HepG2 (cell line): ENCODE measurements around the gene NARF. TPM values are rescaled to one million over a fixed set of nuclear protein-coding genes. Genes with fewer than 3 reads are reported as not detected.

ENCODE experiments used
- ATAC-seq: fragments of 200-7000 bp; cut with Tn5 transposase; 3 replicates; pipeline ENCODE4 v1.9.1; 2020; ENCODE audit warnings: mild to moderate bottlenecking, moderate library complexity
- BruUV-seq: library from RNA; stranded (reverse); fragments of 400-500 nt; replicated peaks from 2 replicates; lab custom pipeline; 2021; lab: Mats Ljungman, UMichigan
- CTCF ChIA-PET: fragments of 300-600 bp; formaldehyde crosslinking; extraction: SDS; loops from one replicate; lab custom pipeline; 2021; ENCODE audit warnings: low total read pairs, inconsistent platforms, low intra/inter-chr PET ratio; lab: Yijun Ruan, JAX
- POLR2A ChIA-PET: fragments of 350-600 bp; sonication (Branson Sonifier 250); formaldehyde crosslinking; loops from one replicate; lab custom pipeline; 2020; ENCODE audit warnings: antibody characterized with exemption, inconsistent platforms; lab: Yijun Ruan, JAX
- DNase-seq: peaks from one replicate; pipeline ENCODE4 v3.0.0-alpha.2; 2015; ENCODE audit warnings: low spot score
- FAIRE-seq: peaks from 3 replicates; lab custom pipeline; 2011; peaks lifted over from hg19 to GRCh38; lab: Jason Lieb, UNC
- H2AFZ ChIP-seq: one replicate; pipeline ENCODE4 v1.6.1; 2011; ENCODE audit warnings: low read length, inconsistent platforms
- H3K27ac ChIP-seq: fragments of 300-600 bp; 3 replicates; pipeline ENCODE4 v1.8.0; 2011; ENCODE audit warnings: mixed run types, mild to moderate bottlenecking, mixed read lengths, low read length, inconsistent platforms; ENCODE audit not compliant: insufficient read depth; ENCODE audit errors: extremely low read length
- H3K27me3 ChIP-seq, 2 experiments: fragments of 200-600 bp in 1 of 2; 2 replicates in 1 of 2; 3 replicates in 1 of 2; pipeline versions ENCODE4 v1.6.0 to v1.8.0; 2011; ENCODE audit warnings: low read length in 2 of 2, mild to moderate bottlenecking in 2 of 2, moderate library complexity in 2 of 2, inconsistent platforms in 1 of 2; ENCODE audit not compliant: insufficient read depth in 2 of 2, control insufficient read depth in 1 of 2
- H3K36me3 ChIP-seq, 2 experiments: fragments of 200-600 bp in 1 of 2; replicated peaks in 1 of 2; 2 replicates in 1 of 2; 3 replicates in 1 of 2; pipeline versions ENCODE4 v1.5.1 to v1.8.0; 2011; ENCODE audit warnings: low read length in 2 of 2, inconsistent platforms in 1 of 2; ENCODE audit not compliant: insufficient read depth in 2 of 2, control insufficient read depth in 1 of 2
- H3K4me1 ChIP-seq: 2 replicates; pipeline ENCODE4 v1.5.1; 2012; ENCODE audit warnings: low read length, inconsistent platforms; ENCODE audit not compliant: insufficient read depth
- H3K4me2 ChIP-seq: 2 replicates; pipeline ENCODE4 v1.6.0; 2011; ENCODE audit warnings: low read depth, low read length, inconsistent platforms
- H3K4me3 ChIP-seq, 3 experiments: fragments of 200-600 bp in 1 of 3; sonication (generic), shearing (Covaris generic) in 1 of 3; replicated peaks in 1 of 3; 2 replicates each; pipeline ENCODE4 v1.5.1; 2011 to 2016; ENCODE audit warnings: low read length in 3 of 3, inconsistent platforms in 2 of 3, low read depth in 2 of 3, mild to moderate bottlenecking in 2 of 3, control low read depth in 1 of 3, mixed read lengths in 1 of 3; ENCODE audit not compliant: insufficient read depth in 1 of 3
- H3K79me2 ChIP-seq: one replicate; pipeline ENCODE4 v1.6.1; 2011; ENCODE audit warnings: low read length, inconsistent platforms; ENCODE audit not compliant: insufficient read depth
- H3K9ac ChIP-seq: 2 replicates; pipeline ENCODE4 v1.6.0; 2011; ENCODE audit warnings: mild to moderate bottlenecking, low read depth, low read length, inconsistent platforms; ENCODE audit not compliant: insufficient read depth
- H3K9me3 ChIP-seq: 2 replicates; pipeline ENCODE4 v1.5.1; 2012; ENCODE audit warnings: mild to moderate bottlenecking, low read length
- H4K20me1 ChIP-seq: 2 replicates; pipeline ENCODE4 v1.6.0; 2011; ENCODE audit warnings: inconsistent platforms, mild to moderate bottlenecking, low read length, moderate library complexity; ENCODE audit not compliant: insufficient read depth
- AGO2 ChIP-seq: fragments of 200-400 bp; formaldehyde crosslinking; optimal IDR thresholded peaks from 2 replicates; pipeline ENCODE3; 2017; ENCODE audit warnings: mild to moderate bottlenecking, low read depth, low read length, moderate library complexity
- ARHGAP35 ChIP-seq: sonication (generic); formaldehyde crosslinking; IDR thresholded peaks from 2 replicates; pipeline ENCODE4 v1.9.0; 2022; ENCODE audit warnings: mild to moderate bottlenecking, inconsistent platforms, moderate library complexity, missing genetic modification reagents, borderline replicate concordance
- ATRX ChIP-seq: sonication (generic); formaldehyde crosslinking; IDR thresholded peaks from 2 replicates; pipeline ENCODE4 v1.4.0; 2020; ENCODE audit warnings: missing genetic modification reagents, borderline replicate concordance
- GATA4 ChIP-seq: sonication (generic); IDR thresholded peaks from 2 replicates; pipeline ENCODE4 v1.6.1; 2016; ENCODE audit warnings: antibody characterized with exemption, low read depth, borderline replicate concordance
- KDM1A ChIP-seq: IDR thresholded peaks from 2 replicates; pipeline ENCODE4 v1.6.1; 2016; ENCODE audit warnings: missing compliant biosample characterization
- NFIC ChIP-seq: IDR thresholded peaks from 2 replicates; pipeline ENCODE4 v1.6.1; 2012; ENCODE audit warnings: mild to moderate bottlenecking, low read length, inconsistent platforms
- PPARG ChIP-seq: conservative IDR thresholded peaks from 2 replicates; pipeline ENCODE4 v1.6.1; 2016; ENCODE audit warnings: missing biosample characterization, missing genetic modification reagents
- RBFOX2 ChIP-seq: fragments of 200-400 bp; formaldehyde crosslinking; IDR thresholded peaks from 2 replicates; pipeline ENCODE4 v1.6.1; 2017; ENCODE audit warnings: low read depth, mild to moderate bottlenecking, low read length
- SMARCC2 ChIP-seq: fragments of 450-650 bp; IDR thresholded peaks from 2 replicates; pipeline ENCODE4 v1.6.1; 2017; ENCODE audit warnings: antibody characterized with exemption, mild to moderate bottlenecking
- U2AF1 ChIP-seq: fragments of 200-400 bp; formaldehyde crosslinking; optimal IDR thresholded peaks from 2 replicates; pipeline ENCODE3; 2017; ENCODE audit warnings: mild to moderate bottlenecking, low read depth, low read length
- ZNF276 ChIP-seq: sonication (generic); formaldehyde crosslinking; IDR thresholded peaks from 2 replicates; pipeline ENCODE4 v1.4.0; 2020; ENCODE audit warnings: mild to moderate bottlenecking, low read depth, missing genetic modification reagents
- ZNF530 ChIP-seq: sonication (generic); formaldehyde crosslinking; IDR thresholded peaks from 2 replicates; pipeline ENCODE4 v1.5.0; 2020; ENCODE audit warnings: low read depth, mild to moderate bottlenecking, missing genetic modification reagents
- ZNF557 ChIP-seq: sonication (generic); formaldehyde crosslinking; IDR thresholded peaks from 2 replicates; pipeline ENCODE4 v1.4.0; 2020; ENCODE audit warnings: missing genetic modification reagents
- ZNF687 ChIP-seq: sonication (generic); formaldehyde crosslinking; IDR thresholded peaks from 2 replicates; pipeline ENCODE4 v1.5.1; 2020; ENCODE audit warnings: mild to moderate bottlenecking, missing genetic modification reagents, moderate library complexity
- WGBS: methylation state at CpG from one replicate; pipeline ENCODE4 v1.1.6; 2017; ENCODE audit warnings: low lambda C conversion rate; 5-methylcytosine and 5-hydroxymethylcytosine counted together
- in situ Hi-C: cut with HindIII; loops from 2 replicates; pipeline ENCODE4 v1.10.0; 2017; ENCODE audit warnings: low pct_unique_long_range_greater_than_20kb; ENCODE audit not compliant: extremely low pct_ligation_motif_present
- intact Hi-C: fragments of 100-400 bp; cut with micrococcal nuclease; formaldehyde crosslinking; loops from one replicate; pipeline ENCODE4 v1.10.0; 2022; ENCODE audit not compliant: unreplicated experiment
- polyA plus RNA-seq, 8 experiments: library from polyadenylated mRNA; depleted of rRNA in 3 of 8; stranded (reverse) in 7 of 8; unstranded in 1 of 8; fragments of >200 nt; fragmentation: Illumina TruSeq in 4 of 8; extraction: Trizol in 4 of 8; gene quantifications; 2 replicates each; pipeline versions ENCODE4 v1.2.1 to v1.2.3, GENCODE V29; 2011 to 2016; ENCODE audit warnings: low read depth in 4 of 8, missing spikeins in 1 of 8, mixed read lengths in 1 of 8; ENCODE audit not compliant: insufficient read depth in 1 of 8
- total RNA-seq, 5 experiments: library from RNA; depleted of rRNA; stranded (reverse); fragments of >200 nt; fragmentation: Illumina TruSeq; extraction: Trizol; gene quantifications; 2 replicates each; pipeline ENCODE4 v1.2.3, GENCODE V29; 2016; ENCODE audit warnings: low read depth in 1 of 5

Gene NARF
- total and polyA plus RNA-seq, 2 of the 13 experiments (the other 11 are each of a cell fraction or from before 2014, with no cell fraction given): 61.1 to 144 TPM

DNA sequence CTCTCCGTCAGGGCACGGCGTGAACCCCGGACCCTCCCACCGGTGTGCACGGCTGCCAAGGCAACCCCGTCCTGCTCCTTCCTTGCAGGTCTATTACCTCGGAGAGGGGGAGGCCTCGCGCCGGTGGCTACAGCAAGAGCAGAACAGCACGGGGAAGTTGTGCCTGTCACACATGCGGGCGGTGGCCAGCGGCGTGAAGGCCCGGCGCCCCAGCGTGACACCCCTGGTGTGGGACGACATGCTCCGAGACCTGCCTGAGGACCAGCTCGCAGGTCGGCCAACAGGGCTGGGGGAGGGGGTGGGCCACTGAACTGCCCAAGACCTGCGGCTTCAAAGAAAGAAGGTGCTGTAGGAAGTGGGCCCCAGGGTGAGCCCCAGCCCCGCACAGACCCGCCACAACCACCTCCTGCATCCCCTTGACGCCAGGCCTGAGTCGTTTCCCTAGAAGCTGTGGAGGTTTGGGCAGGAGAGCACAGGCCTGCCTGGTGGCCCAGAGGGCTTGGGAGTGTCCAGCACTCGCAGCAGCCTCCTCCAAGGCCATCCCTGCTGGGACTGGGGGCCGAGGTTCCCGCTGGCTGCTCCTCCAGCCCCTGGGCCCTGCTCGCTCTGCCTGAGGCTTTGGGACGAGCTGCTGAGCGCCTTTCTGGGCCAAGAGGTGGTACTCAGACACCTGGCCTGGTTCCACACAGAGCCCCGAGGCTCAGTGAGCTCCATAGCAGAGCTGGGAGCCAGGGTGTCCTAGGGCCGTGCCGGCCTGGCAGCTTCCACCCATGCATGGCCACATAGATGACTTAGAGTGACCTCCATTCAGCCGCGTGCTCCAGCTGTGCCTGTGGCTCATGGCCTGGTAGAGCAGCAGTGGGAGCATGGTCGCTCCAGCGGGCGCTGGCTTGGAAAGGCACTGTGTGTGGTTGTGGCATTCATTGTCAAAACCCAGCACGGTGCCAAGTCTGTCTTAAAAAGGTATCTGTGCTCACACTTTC is 22.6 kb upstream of the NARF start:
- no peak overlapping the region for H2AFZ ChIP-seq
- WGBS: 98% methylated on average over 34 of the region's 43 CpGs
- TF ChIP-seq PPARG (CRISPR knock-in tag): no peak
- no peak for TF ChIP-seq U2AF1
- TF ChIP-seq GATA4: no peak
- no peak for TF ChIP-seq NFIC
- TF ChIP-seq AGO2: peak; percentile 41
- TF ChIP-seq SMARCC2: no peak
- 0 out of 2 replicates have a peak, but pooled peaks have one; percentile 5 for TF ChIP-seq ZNF687 (CRISPR knock-in tag)
- no peak for TF ChIP-seq KDM1A (CRISPR knock-in tag)
- no peak for TF ChIP-seq ZNF557 (CRISPR knock-in tag)
- TF ChIP-seq ARHGAP35 (CRISPR knock-in tag): no peak
- TF ChIP-seq RBFOX2: 0 out of 2 replicates have a peak, but pooled peaks have one; percentile 38
- no peak for TF ChIP-seq ATRX (CRISPR knock-in tag)
- no peak for TF ChIP-seq ZNF276 (CRISPR knock-in tag)
- TF ChIP-seq ZNF530: no peak
- no peaks in the 10 kb centered on the region for H3K4me1 ChIP-seq
- ChIA-PET CTCF (no interaction called here), POLR2A (no interaction called here)
- no TSS peak for BruUV-seq
- no peak overlapping the region for H3K9ac ChIP-seq
- H3K9me3 ChIP-seq: no peaks in the 10 kb centered on the region
- in situ Hi-C loops (no loop called here), intact Hi-C loops (no loop called here)
- H3K27ac ChIP-seq: no peak overlapping the region
- H3K27me3 ChIP-seq: no peaks in the 10 kb centered on the region
- DNase-seq (no peak), ATAC-seq (no peak; the same call in 2 of the 3 replicates), FAIRE-seq (no peak)
- no peak overlapping the region for H3K4me3 ChIP-seq
- no peak overlapping the region for H3K4me2 ChIP-seq
- H4K20me1 ChIP-seq: no peaks in the 10 kb centered on the region
- H3K79me2 ChIP-seq: no peaks in the 10 kb centered on the region
- peaks cover 9 to 10% of the 10 kb centered on the region in 2 experiments; a peak in 4 of 5 replicates for H3K36me3 ChIP-seq
